Fibroblast of skin of scalp (primary cell): ENCODE measurements around the gene SORL1.

Experiments used
- DNase-seq: peaks from one replicate; pipeline ENCODE4 v3.0.0-alpha.2; 2013

SORL1 gene

GRCh38 chr11:121512468-121513465 is 60.7 kb downstream of the SORL1 start:
- DNase-seq = no peak

- no peak for DNase-seq
Measured at GRCh38 chr11:121513807-121514206, 61.7 kb downstream of the SORL1 start.

DNA sequence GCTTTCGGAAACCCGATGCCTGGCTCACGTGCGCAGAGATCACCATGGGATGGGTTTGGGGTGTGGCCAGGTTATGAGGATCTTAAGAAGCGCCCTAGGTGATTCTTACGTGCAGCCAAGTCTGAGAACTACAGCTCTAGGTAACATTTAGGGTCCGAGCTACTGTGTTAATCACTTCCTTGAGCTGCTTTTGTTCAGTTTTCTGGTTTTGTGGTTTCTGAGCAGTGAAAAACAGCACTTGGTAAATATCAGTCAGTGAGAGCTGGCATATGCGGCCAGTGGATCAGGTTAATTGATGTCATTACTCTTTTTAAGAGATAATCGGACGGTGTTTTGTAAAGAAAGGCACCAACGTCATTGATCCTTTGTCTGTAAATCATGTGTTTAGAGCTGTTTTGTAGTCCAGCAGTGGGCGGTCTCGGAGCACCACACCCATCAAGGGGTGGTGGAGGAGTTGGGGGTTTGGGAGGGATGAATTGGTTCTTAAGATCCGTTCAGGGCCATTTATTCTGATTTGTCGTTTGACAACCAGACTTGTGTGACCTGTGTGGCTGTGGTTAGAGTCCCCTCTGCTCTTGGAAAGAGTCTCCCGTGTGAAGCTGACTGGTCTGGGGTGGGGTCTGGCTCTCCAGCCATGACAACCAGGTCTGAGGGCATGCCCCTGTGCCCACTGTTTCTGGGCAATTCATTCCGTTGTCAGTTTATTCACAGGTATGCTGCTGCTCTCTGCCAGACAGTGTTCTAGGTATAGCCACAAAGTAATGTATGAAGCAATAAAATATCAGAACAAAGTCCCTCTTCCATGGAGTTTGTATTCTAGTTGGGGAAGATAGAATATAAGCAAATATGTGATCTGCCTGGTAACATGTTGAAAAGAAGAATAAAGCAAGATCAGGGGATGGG is 62.6 kb downstream of the SORL1 start:
- DNase-seq = no peak

GRCh38 chr11:121515335-121515671 is 63.2 kb downstream of the SORL1 start:
- DNase-seq = no peak

- no peak for DNase-seq
Measured at GRCh38 chr11:121517996-121518395, 65.9 kb downstream of the SORL1 start.

GRCh38 chr11:121520243-121521144 is 68.4 kb downstream of the SORL1 start:
- DNase-seq = peak; percentile 84

DNA sequence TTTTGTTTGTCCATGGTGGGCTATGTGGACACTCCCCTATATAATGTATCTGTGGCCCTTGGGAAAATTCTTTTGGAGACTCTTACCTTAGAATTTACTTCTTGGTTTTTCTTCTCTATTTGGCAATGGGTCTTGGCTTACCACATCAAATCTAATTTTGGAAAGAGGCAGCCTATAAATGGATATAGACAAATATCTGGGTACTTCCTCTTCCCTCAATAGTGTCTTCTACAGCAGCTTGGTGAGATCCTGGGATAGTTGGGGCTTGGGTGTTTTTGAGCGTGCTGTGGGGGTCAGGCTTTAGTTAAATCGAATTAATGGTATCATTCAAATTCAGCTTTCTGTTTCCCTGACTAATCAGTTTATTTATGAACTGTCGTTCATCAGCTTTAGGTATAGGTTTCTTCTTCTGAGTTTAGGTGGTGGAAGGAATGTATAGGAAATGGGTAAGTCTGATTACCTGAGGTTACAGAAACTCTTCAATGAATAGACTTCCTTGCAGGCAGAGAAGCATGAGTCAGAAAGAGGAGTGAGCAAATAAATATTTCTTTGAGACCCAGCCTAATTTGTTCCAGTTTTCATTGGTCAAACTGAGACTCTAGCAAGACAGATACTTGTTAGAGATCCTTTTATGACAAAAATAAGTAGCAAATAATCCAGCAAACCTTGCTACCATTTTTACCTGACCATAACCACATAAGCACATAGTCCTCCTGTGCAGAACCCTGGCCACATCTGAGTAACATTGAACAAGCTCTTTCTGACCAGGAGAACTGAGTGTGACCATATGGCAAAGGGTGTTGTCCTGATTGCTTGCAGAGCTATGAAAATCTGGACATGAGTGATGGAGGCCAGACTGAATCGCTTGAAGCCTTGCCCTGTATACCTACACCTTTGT is 69.3 kb downstream of the SORL1 start:
- no peak for DNase-seq

- peak; percentile 7 for DNase-seq
Measured at GRCh38 chr11:121522043-121522941, 70.2 kb downstream of the SORL1 start.

- no peak for DNase-seq
Measured at GRCh38 chr11:121523581-121524232, 71.6 kb downstream of the SORL1 start.

DNA sequence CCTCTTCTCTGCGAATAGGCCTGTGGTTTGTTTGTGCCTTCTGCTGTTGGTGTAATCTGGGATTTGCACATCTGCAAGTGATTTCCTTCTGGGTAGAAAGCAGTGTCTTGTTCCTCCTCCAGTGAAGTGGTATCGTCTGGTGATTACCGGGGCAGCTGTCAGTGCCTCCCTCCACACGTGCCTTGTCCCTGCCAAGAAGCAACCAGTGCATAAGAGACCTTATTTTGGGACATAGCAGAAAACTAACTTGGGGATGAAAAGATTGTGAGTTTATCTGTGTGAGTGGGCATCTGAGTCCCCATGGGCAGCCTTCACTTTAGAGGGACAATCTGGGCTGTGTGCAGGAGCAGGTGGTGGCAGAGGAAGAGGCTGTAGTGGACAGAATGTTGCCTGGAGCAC is 72.1 kb downstream of the SORL1 start:
- peak; percentile 2 for DNase-seq

DNA sequence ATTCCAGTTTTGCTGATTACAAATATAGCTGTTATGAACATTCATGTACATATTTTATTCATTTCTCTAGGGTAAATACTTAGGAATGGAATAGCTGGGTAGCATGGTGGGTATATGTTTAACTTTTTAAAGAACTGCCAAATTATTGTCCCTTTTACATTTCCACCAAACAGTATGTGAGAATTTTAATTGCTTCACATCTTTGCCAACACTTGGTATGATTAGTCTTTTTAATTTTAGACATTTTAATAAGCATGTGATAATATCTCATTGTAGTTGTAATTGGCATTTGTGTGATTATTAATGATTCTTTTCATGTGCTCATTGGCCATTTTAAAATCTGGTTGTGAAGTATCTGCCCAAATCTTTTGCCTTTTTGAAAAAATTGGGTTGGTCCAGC is 73.3 kb downstream of the SORL1 start:
- no peak for DNase-seq

- no peak for DNase-seq
Measured at GRCh38 chr11:121530257-121530656, 78.1 kb downstream of the SORL1 start.

- no peak for DNase-seq
Measured at GRCh38 chr11:121533601-121534000, 81.5 kb downstream of the SORL1 start.

DNA sequence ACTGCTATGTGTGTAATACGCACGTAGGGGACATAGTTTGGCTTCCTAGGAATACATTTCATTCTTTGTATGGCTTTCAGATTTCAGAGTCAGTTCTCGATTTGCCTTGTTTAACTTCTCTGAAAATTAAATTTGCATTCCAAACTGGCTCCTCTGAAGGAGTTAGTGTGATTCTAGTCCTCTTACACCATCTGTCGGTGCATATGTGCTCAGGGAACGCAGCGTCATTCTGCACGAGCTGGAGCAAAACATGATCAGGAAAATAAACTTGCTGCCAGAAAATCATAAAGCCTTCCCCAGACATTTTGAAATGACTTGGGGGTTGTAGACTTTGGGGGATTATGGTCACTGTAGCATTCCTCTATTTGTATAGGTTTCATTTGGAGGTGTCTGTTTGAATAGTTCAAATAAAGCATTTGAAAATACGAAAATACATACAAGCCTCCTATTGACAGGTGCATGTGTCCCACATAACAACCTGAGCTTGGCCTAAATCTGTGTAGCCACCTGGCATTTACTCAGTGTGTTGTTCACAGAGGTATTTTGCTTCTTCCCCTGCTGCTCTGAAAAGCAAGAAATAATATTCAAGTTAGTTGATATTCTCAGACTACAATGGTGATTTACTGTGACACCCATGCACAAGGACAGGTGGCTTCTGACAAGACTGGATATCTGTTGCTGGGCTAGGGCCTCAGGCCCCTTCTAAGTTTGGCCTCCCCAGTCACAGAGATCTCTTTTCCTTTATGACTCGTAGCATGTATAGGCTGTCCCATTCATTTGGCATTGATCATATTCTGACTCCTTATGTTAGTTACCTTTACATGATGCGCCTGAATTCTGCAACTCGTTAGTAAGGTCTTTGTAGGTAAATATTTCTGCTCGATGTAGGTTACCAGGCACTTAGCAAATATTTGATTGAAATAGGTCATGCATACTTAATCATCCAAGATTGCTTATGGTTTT is 82.3 kb downstream of the SORL1 start:
- DNase-seq = peak; percentile 38

DNA sequence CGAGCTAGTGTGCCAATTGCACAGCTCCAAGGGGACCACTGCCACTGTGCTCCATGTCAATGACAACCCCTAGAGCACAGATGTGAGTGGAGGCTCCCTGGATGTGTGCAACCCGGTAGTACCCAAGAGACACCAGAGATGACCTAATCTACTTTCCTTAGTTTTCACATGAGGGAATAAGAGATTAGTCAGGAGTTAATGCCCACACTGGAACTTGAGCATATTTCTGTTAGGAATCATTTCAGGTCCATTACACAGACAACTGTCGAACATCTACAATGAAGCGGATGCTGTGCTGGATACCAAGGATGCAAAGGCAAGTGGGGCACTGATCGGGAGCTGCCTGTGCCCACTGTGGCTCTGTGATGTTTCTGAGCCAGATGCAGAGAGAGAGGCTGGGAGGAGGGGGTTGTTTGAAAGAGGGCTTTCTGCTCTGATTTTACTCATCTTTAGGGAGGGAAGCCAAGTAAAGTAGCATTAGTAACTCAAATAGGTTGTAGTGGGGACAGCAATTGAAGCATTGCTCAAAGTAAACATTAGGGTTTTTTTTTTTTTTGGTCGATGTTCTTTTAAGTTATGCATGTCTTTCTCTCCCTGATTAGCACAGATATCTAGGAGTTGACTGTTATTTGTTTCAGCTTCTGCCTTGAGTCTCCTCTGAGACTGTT is 83.1 kb downstream of the SORL1 start:
- DNase-seq = peak; percentile 23

DNA sequence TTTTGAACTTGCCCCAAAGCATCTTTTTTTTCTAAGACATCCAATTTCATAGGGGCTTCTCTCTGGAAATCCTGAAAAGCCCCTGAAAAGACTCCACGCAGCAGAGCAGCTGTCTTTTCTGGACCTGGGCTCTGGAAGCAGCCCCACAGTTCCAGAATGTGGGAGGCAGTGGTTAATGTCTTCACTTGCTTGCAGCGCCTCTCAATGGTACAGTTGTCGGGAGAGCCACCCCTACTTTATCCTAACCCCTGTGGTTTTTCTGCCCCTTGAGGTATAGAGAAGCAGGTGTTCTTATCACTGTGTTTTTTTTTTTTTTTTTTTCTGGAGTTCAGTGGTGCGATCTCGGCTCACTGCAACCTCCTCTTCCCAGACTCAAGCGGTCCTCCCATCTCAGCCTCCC is 84.0 kb downstream of the SORL1 start:
- DNase-seq = no peak

DNA sequence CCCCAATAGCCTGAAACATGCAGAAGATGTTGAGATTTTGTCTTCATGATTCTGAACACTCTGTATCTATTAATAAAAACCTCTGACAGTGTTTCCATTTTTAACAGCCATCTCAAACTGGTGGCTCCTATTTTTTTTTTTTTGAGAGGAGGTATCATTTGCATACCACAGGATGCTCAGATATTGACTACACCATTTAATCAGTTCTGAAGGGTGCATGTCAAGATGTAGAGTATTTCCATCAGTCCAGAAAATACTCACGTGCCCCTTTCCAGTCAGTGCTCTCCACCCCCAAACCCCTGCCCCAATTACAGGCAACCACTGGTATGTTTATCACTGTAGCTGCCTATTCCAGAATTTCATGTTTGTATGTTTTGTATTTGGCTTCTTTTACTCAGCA is 85.9 kb downstream of the SORL1 start:
- DNase-seq = no peak

GRCh38 chr11:121539000-121539399 is 86.9 kb downstream of the SORL1 start:
- DNase-seq = no peak
